ENCODE measurements around the gene SLC50A1.

- TF ChIP-seq TCF7L2 (IDR thresholded peaks at IDR 0.05; ENCODE audit: low read depth, low read length) (no peak), SIN3A (IDR thresholded peaks at IDR 0.05; ENCODE audit: borderline replicate concordance, insufficient read depth, low read depth, low read length) (no peak), REST (IDR thresholded peaks at IDR 0.05; ENCODE audit: insufficient read depth in 1 of 2, low read depth in 2 of 2, low read length in 1 of 2) (no peak), POLR2AphosphoS5 (IDR thresholded peaks at IDR 0.05; ENCODE audit: low read depth, low read length) (no peak)
- TF ChIP-seq, protein P1, sequence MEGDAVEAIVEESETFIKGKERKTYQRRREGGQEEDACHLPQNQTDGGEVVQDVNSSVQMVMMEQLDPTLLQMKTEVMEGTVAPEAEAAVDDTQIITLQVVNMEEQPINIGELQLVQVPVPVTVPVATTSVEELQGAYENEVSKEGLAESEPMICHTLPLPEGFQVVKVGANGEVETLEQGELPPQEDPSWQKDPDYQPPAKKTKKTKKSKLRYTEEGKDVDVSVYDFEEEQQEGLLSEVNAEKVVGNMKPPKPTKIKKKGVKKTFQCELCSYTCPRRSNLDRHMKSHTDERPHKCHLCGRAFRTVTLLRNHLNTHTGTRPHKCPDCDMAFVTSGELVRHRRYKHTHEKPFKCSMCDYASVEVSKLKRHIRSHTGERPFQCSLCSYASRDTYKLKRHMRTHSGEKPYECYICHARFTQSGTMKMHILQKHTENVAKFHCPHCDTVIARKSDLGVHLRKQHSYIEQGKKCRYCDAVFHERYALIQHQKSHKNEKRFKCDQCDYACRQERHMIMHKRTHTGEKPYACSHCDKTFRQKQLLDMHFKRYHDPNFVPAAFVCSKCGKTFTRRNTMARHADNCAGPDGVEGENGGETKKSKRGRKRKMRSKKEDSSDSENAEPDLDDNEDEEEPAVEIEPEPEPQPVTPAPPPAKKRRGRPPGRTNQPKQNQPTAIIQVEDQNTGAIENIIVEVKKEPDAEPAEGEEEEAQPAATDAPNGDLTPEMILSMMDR (IDR thresholded peaks at IDR 0.05) = no peak
These were observed 9.0 kb upstream of the SLC50A1 start for GRCh38 chr1:155126556-155127104.

Data from Panc1 (cell line).